K562 (cell line): ENCODE results near the gene NUDT4B. TPM values are rescaled to one million over a fixed set of nuclear protein-coding genes. Genes with fewer than 3 reads are reported as not detected.
"Not testable (repeated sequence)": the region's sequence is repeated elsewhere in the genome, so short reads cannot be mapped to it uniquely, and the experiment has no call there.

Experiments
- ATAC-seq: fragments of 200-7000 bp; cut with Tn5 transposase; 3 replicates; pipeline ENCODE4 v1.9.1; 2020; ENCODE audit warnings: moderate library complexity
- BruUV-seq: library from RNA; stranded (reverse); fragments of 400-500 nt; replicated peaks from 2 replicates; lab custom pipeline; 2021; lab: Mats Ljungman, UMichigan
- CTCF ChIA-PET: fragments of 300-600 bp; formaldehyde crosslinking; extraction: SDS; loops from one replicate; lab custom pipeline; 2021; ENCODE audit warnings: low intra/inter-chr PET ratio; lab: Yijun Ruan, JAX
- POLR2A ChIA-PET: fragments of 300-600, 350-650 bp; sonication (Branson Sonifier 250); formaldehyde crosslinking; extraction: SDS; loops from one replicate; lab custom pipeline; 2021; ENCODE audit warnings: antibody characterized with exemption, inconsistent platforms; lab: Yijun Ruan, JAX
- DNase-seq, 4 experiments: peaks; one replicate each; pipeline versions ENCODE4 v3.0.0 to v3.0.0-alpha.2; 2011 to 2018; ENCODE audit warnings: low spot score in 3 of 4, mixed read lengths in 3 of 4; ENCODE audit errors: extremely low read depth in 1 of 4
- FAIRE-seq: peaks from 2 replicates; lab custom pipeline; 2011; peaks lifted over from hg19 to GRCh38; lab: Jason Lieb, UNC
- H2AFZ ChIP-seq: 2 replicates; pipeline ENCODE4 v1.6.0; 2011; ENCODE audit warnings: low read depth, low read length, control low read depth, inconsistent platforms
- H3K27ac ChIP-seq: fragments of 200-600 bp; 3 replicates; pipeline ENCODE4 v1.8.0; 2011; ENCODE audit warnings: low read depth, mild to moderate bottlenecking, control low read depth, inconsistent platforms, low read length, moderate library complexity, mixed read lengths; ENCODE audit errors: extremely low read depth
- H3K27me3 ChIP-seq, 2 experiments: fragments of 300-600 bp in 1 of 2; 2 replicates in 1 of 2; 3 replicates in 1 of 2; pipeline versions ENCODE4 v1.6.0 to v1.8.0; 2011; ENCODE audit warnings: inconsistent platforms in 2 of 2, low read length in 2 of 2, mild to moderate bottlenecking in 1 of 2, mixed read lengths in 1 of 2, moderate library complexity in 1 of 2; ENCODE audit not compliant: control insufficient read depth in 2 of 2, insufficient read depth in 2 of 2
- H3K36me3 ChIP-seq: fragments of 300-600 bp; 3 replicates; pipeline ENCODE4 v1.8.0; 2011; ENCODE audit warnings: mild to moderate bottlenecking, low read length, inconsistent platforms; ENCODE audit not compliant: control insufficient read depth, insufficient read depth
- H3K4me1 ChIP-seq, 2 experiments: fragments of 200-600 bp in 1 of 2; replicated peaks in 1 of 2; 2 replicates in 1 of 2; 3 replicates in 1 of 2; pipeline versions ENCODE4 v1.5.1 to v1.8.0; 2011; ENCODE audit warnings: inconsistent platforms in 2 of 2, low read length in 2 of 2, mild to moderate bottlenecking in 1 of 2, mixed read lengths in 1 of 2, moderate library complexity in 1 of 2; ENCODE audit not compliant: control insufficient read depth in 2 of 2, insufficient read depth in 2 of 2
- H3K4me2 ChIP-seq: 2 replicates; pipeline ENCODE4 v1.6.1; 2011; ENCODE audit warnings: low read length, control low read depth, inconsistent platforms, mixed read lengths; ENCODE audit not compliant: insufficient read depth
- H3K4me3 ChIP-seq: fragments of 200-600 bp; sonication (generic), shearing (Covaris generic); 2 replicates; pipeline ENCODE4 v1.5.1; 2016; ENCODE audit warnings: control low read depth, inconsistent platforms
- H3K79me2 ChIP-seq: fragments of 200-600 bp; 3 replicates; pipeline ENCODE4 v1.8.0; 2011; ENCODE audit warnings: low read length, inconsistent platforms; ENCODE audit not compliant: control insufficient read depth, insufficient read depth
- H3K9ac ChIP-seq, 2 experiments: 2 replicates each; pipeline versions ENCODE4 v1.6.0 to v1.6.1; 2011; ENCODE audit warnings: low read depth in 2 of 2, low read length in 2 of 2, control low read depth in 1 of 2, inconsistent platforms in 1 of 2, mild to moderate bottlenecking in 1 of 2, mixed read lengths in 1 of 2; ENCODE audit not compliant: insufficient read depth in 1 of 2
- H3K9me1 ChIP-seq: one replicate; pipeline ENCODE4 v1.6.0; 2011; ENCODE audit warnings: inconsistent platforms, mild to moderate bottlenecking, low read length, moderate library complexity; ENCODE audit not compliant: control insufficient read depth, insufficient read depth
- H3K9me3 ChIP-seq: replicated peaks from 2 replicates; pipeline ENCODE4 v1.5.1; 2011; ENCODE audit warnings: low read depth, low read length, inconsistent platforms; ENCODE audit not compliant: control insufficient read depth, insufficient read depth
- H4K20me1 ChIP-seq: replicated peaks from 2 replicates; pipeline ENCODE4 v1.6.1; 2011; ENCODE audit warnings: low read length, inconsistent platforms, mixed read lengths; ENCODE audit not compliant: control insufficient read depth, insufficient read depth
- WGBS: fragments of 100-300 bp; shearing (Covaris generic); methylation state at CpG from one replicate; pipeline ENCODE4 v1.1.6; 2016; ENCODE audit warnings: low coverage, mixed read lengths; ENCODE audit not compliant: insufficient coverage; ENCODE audit errors: missing lambda C conversion rate; 5-methylcytosine and 5-hydroxymethylcytosine counted together
- in situ Hi-C: fragments of 300-500 bp; cut with MboI; formaldehyde crosslinking; loops from 4 replicates; pipeline ENCODE4 v1.15.0; 2018; ENCODE audit warnings: inconsistent platforms, mixed read lengths
- intact Hi-C: fragments of 100-400 bp; cut with micrococcal nuclease; formaldehyde crosslinking; loops from 2 replicates; pipeline ENCODE4 v1.14.2; 2022
- polyA plus RNA-seq, 8 experiments: library from polyadenylated mRNA; depleted of rRNA in 4 of 8; stranded (reverse) in 5 of 8; unstranded in 3 of 8; fragments of >200 nt; fragmentation: Nextera tagmentation in 2 of 8; fragmentation: Illumina TruSeq in 1 of 8; extraction: Ambion mirVana in 2 of 8; extraction: Trizol in 1 of 8; gene quantifications; 2 replicates each; pipeline versions ENCODE4 v1.2.1 to v1.2.3, GENCODE V29; 2011 to 2014; ENCODE audit warnings: inconsistent platforms in 1 of 8, missing spikeins in 1 of 8
- total RNA-seq, 7 experiments: library from RNA; depleted of rRNA in 6 of 7; stranded (reverse); fragments of >200 nt in 6 of 7; fragmentation: Illumina TruSeq in 2 of 7; extraction: Trizol in 2 of 7; gene quantifications; 2 replicates each; pipeline versions ENCODE4 v1.2.1 to v1.2.3, GENCODE V29; 2011 to 2021; ENCODE audit warnings: low replicate concordance in 1 of 7

The NUDT4B gene
- total and polyA plus RNA-seq, 9 of the 15 experiments (the other 6 are each of a cell fraction or from before 2014, with no cell fraction given): 0.06 to 58.0 (median 14.2) TPM; not detected in 1

GRCh38 chr1:148703973-148704591, 44.5 kb upstream of the NUDT4B start:
- H3K4me3 ChIP-seq, H3K4me2 ChIP-seq, DNase-seq, H4K20me1 ChIP-seq, H3K27ac ChIP-seq, BruUV-seq, POLR2A ChIA-PET, H3K79me2 ChIP-seq, intact Hi-C loops, FAIRE-seq, H3K9me3 ChIP-seq, H2AFZ ChIP-seq, H3K27me3 ChIP-seq, H3K4me1 ChIP-seq, H3K36me3 ChIP-seq, CTCF ChIA-PET, in situ Hi-C loops, H3K9me1 ChIP-seq, H3K9ac ChIP-seq, ATAC-seq: not testable (repeated sequence)
- no CpG with 5 or more reads among the region's 5 CpGs for WGBS

- H3K9ac ChIP-seq, H3K4me3 ChIP-seq, H3K36me3 ChIP-seq, CTCF ChIA-PET, POLR2A ChIA-PET, intact Hi-C loops, in situ Hi-C loops, H3K27me3 ChIP-seq, BruUV-seq, H3K9me1 ChIP-seq, H3K4me1 ChIP-seq, H4K20me1 ChIP-seq, H2AFZ ChIP-seq, H3K79me2 ChIP-seq, DNase-seq, H3K27ac ChIP-seq, H3K9me3 ChIP-seq, H3K4me2 ChIP-seq, FAIRE-seq: not testable (repeated sequence)
- WGBS: 18% methylated on average over 1 of the region's 4 CpGs
- peak; percentile 49; the same call in 2 of the 3 replicates for ATAC-seq
Observed at GRCh38 chr1:148705316-148705948, 43.1 kb upstream of the NUDT4B start.

GRCh38 chr1:148708779-148709333, 39.7 kb upstream of the NUDT4B start:
- no CpG with 5 or more reads among the region's 1 CpG for WGBS
- H4K20me1 ChIP-seq, H3K4me1 ChIP-seq, H3K9me1 ChIP-seq, H3K9me3 ChIP-seq, DNase-seq, H3K79me2 ChIP-seq, FAIRE-seq, H3K27me3 ChIP-seq, CTCF ChIA-PET, ATAC-seq, H3K9ac ChIP-seq, H3K36me3 ChIP-seq, H3K27ac ChIP-seq, H3K4me2 ChIP-seq, H2AFZ ChIP-seq, H3K4me3 ChIP-seq, in situ Hi-C loops, POLR2A ChIA-PET, intact Hi-C loops, BruUV-seq: not testable (repeated sequence)
